Measurements from ENCODE around the gene RAD51B.
"Not testable (repeated sequence)": the region's sequence is repeated elsewhere in the genome, so short reads cannot be mapped to it uniquely, and the experiment has no call there.

Gene RAD51B

GRCh38 chr14:67987606-67988005 is 168.0 kb downstream of the RAD51B start:
- no peak for DNase-seq

- DNase-seq = not testable (repeated sequence)
Measured at GRCh38 chr14:67988210-67988609, 168.6 kb downstream of the RAD51B start.

GRCh38 chr14:67990576-67990975 is 171.0 kb downstream of the RAD51B start:
- no peak for DNase-seq

GRCh38 chr14:67994531-67994930 is 175.0 kb downstream of the RAD51B start:
- no peak for DNase-seq

GRCh38 chr14:67996235-67996634 is 176.7 kb downstream of the RAD51B start:
- no peak for DNase-seq

- no peak for DNase-seq
Measured at GRCh38 chr14:67998834-67999233, 179.3 kb downstream of the RAD51B start.

GRCh38 chr14:67999290-67999689 is 179.7 kb downstream of the RAD51B start:
- no peak for DNase-seq

- DNase-seq = no peak
Measured at GRCh38 chr14:67999705-68000384, 180.3 kb downstream of the RAD51B start.

GRCh38 chr14:68000511-68000910 is 180.9 kb downstream of the RAD51B start:
- no peak for DNase-seq

- DNase-seq = no peak
Measured at GRCh38 chr14:68008491-68008890, 188.9 kb downstream of the RAD51B start.

GRCh38 chr14:68011406-68012028 is 191.9 kb downstream of the RAD51B start:
- DNase-seq = no peak

GRCh38 chr14:68012871-68013270 is 193.3 kb downstream of the RAD51B start:
- no peak for DNase-seq

GRCh38 chr14:68013326-68013725 is 193.7 kb downstream of the RAD51B start:
- no peak for DNase-seq

- no peak for DNase-seq
Measured at GRCh38 chr14:68014771-68015170, 195.2 kb downstream of the RAD51B start.

- DNase-seq = no peak
Measured at GRCh38 chr14:68015356-68016254, 196.0 kb downstream of the RAD51B start.

- no peak for DNase-seq
Measured at GRCh38 chr14:68016255-68016914, 196.8 kb downstream of the RAD51B start.

GRCh38 chr14:68018598-68018997 is 199.0 kb downstream of the RAD51B start:
- DNase-seq = no peak

- DNase-seq = no peak
Measured at GRCh38 chr14:68020493-68020892, 200.9 kb downstream of the RAD51B start.

- no peak for DNase-seq
Measured at GRCh38 chr14:68020999-68021663, 201.6 kb downstream of the RAD51B start.

GRCh38 chr14:68027276-68027675 is 207.7 kb downstream of the RAD51B start:
- DNase-seq = no peak

GRCh38 chr14:68028075-68028474 is 208.5 kb downstream of the RAD51B start:
- DNase-seq = no peak

- DNase-seq = not testable (repeated sequence)
Measured at GRCh38 chr14:68031011-68031410, 211.4 kb downstream of the RAD51B start.

- DNase-seq = no peak
Measured at GRCh38 chr14:68032154-68032553, 212.6 kb downstream of the RAD51B start.

Data from CD4-positive, alpha-beta T cell treated with Interleukin-17A for 1 hour (primary cell).